IMR-90 (cell line): ENCODE results near the gene SLC26A5. TPM values are rescaled to one million over a fixed set of nuclear protein-coding genes. Genes with fewer than 3 reads are reported as not detected.

Experiments
- ATAC-seq: fragments of 200-7000 bp; cut with Tn5 transposase; 2 replicates; pipeline ENCODE4 v1.9.1; 2020; ENCODE audit warnings: low read depth, mild to moderate bottlenecking, moderate library complexity
- BruUV-seq: library from RNA; stranded (reverse); fragments of 400-500 nt; replicated peaks from 2 replicates; lab custom pipeline; 2021; lab: Mats Ljungman, UMichigan
- CTCF ChIA-PET: fragments of 300-600 bp; formaldehyde crosslinking; extraction: SDS; loops from one replicate; lab custom pipeline; 2021; ENCODE audit warnings: antibody characterized with exemption; lab: Yijun Ruan, JAX
- POLR2A ChIA-PET: fragments of 300-600 bp; sonication (Branson Sonifier 250); formaldehyde crosslinking; loops from one replicate; lab custom pipeline; 2022; ENCODE audit warnings: antibody characterized with exemption; ENCODE audit not compliant: unreplicated experiment; lab: Charles Lee
- DNase-seq: peaks from one replicate; pipeline ENCODE4 v3.0.0; 2013
- H2AFZ ChIP-seq: replicated peaks from 2 replicates; pipeline ENCODE3; 2013; ENCODE audit warnings: low read length, mild to moderate bottlenecking; ENCODE audit not compliant: poor library complexity
- H2AK5ac ChIP-seq: 2 replicates; pipeline ENCODE4 v1.6.1; 2013; ENCODE audit warnings: low read depth, low read length, inconsistent platforms
- H2AK9ac ChIP-seq: replicated peaks from 2 replicates; pipeline ENCODE3; 2013; ENCODE audit warnings: mild to moderate bottlenecking, low read depth, low read length, moderate library complexity; ENCODE audit not compliant: poor library complexity
- H2BK120ac ChIP-seq: 2 replicates; pipeline ENCODE4 v1.6.1; 2013; ENCODE audit warnings: low read depth, low read length, inconsistent platforms
- H2BK15ac ChIP-seq: 3 replicates; pipeline ENCODE4 v1.6.1; 2013; ENCODE audit warnings: low read depth, low read length, inconsistent platforms
- H2BK20ac ChIP-seq: 2 replicates; pipeline ENCODE4 v1.6.1; 2013; ENCODE audit warnings: low read depth, mild to moderate bottlenecking, inconsistent platforms, low read length, moderate library complexity
- H2BK5ac ChIP-seq: 2 replicates; pipeline ENCODE4 v1.6.1; 2013; ENCODE audit warnings: mild to moderate bottlenecking, low read depth, low read length, inconsistent platforms; ENCODE audit not compliant: poor library complexity, severe bottlenecking
- H3K14ac ChIP-seq: replicated peaks from 2 replicates; pipeline ENCODE4 v1.6.1; 2013; ENCODE audit warnings: low read depth, low read length, inconsistent platforms
- H3K18ac ChIP-seq: 2 replicates; pipeline ENCODE4 v1.6.1; 2013; ENCODE audit warnings: low read depth, low read length, control low read depth
- H3K23ac ChIP-seq: 2 replicates; pipeline ENCODE4 v1.6.1; 2013; ENCODE audit warnings: low read depth, low read length, inconsistent platforms
- H3K27ac ChIP-seq: 2 replicates; pipeline ENCODE4 v1.5.1; 2013; ENCODE audit warnings: mild to moderate bottlenecking, control low read depth, low read length; ENCODE audit not compliant: insufficient read depth
- H3K27me3 ChIP-seq: 2 replicates; pipeline ENCODE4 v1.6.1; 2013; ENCODE audit warnings: low read length; ENCODE audit not compliant: control insufficient read depth, insufficient read depth
- H3K36me3 ChIP-seq: 2 replicates; pipeline ENCODE4 v1.6.1; 2013; ENCODE audit warnings: low read length, mixed read lengths; ENCODE audit not compliant: control insufficient read depth, insufficient read depth
- H3K4ac ChIP-seq: 2 replicates; pipeline ENCODE4 v1.6.1; 2013; ENCODE audit warnings: low read depth, low read length, inconsistent platforms
- H3K4me1 ChIP-seq: 2 replicates; pipeline ENCODE4 v1.6.1; 2013; ENCODE audit warnings: low read length, mixed read lengths; ENCODE audit not compliant: control insufficient read depth, insufficient read depth
- H3K4me2 ChIP-seq: 2 replicates; pipeline ENCODE4 v1.6.1; 2013; ENCODE audit warnings: low read depth, mild to moderate bottlenecking, control low read depth, low read length, moderate library complexity
- H3K4me3 ChIP-seq: 2 replicates; pipeline ENCODE4 v1.5.1; 2013; ENCODE audit warnings: low read depth, mild to moderate bottlenecking, control low read depth, low read length, moderate library complexity; ENCODE audit not compliant: insufficient read depth
- H3K56ac ChIP-seq: 2 replicates; pipeline ENCODE4 v1.6.1; 2013; ENCODE audit warnings: low read length, inconsistent platforms; ENCODE audit not compliant: insufficient read depth; ENCODE audit errors: extremely low read depth
- H3K79me1 ChIP-seq, 2 experiments: 2 replicates each; pipeline ENCODE4 v1.6.1; 2013; ENCODE audit warnings: low read length in 2 of 2, inconsistent platforms in 1 of 2, low read depth in 1 of 2
- H3K9ac ChIP-seq: 2 replicates; pipeline ENCODE4 v1.6.1; 2013; ENCODE audit warnings: low read depth, low read length, control low read depth
- H3K9me1 ChIP-seq: 2 replicates; pipeline ENCODE4 v1.6.1; 2013; ENCODE audit warnings: low read length, inconsistent platforms; ENCODE audit not compliant: insufficient read depth
- H3K9me3 ChIP-seq: 2 replicates; pipeline ENCODE4 v1.6.1; 2013; ENCODE audit warnings: low read length; ENCODE audit not compliant: control insufficient read depth, insufficient read depth
- H4K20me1 ChIP-seq: 2 replicates; pipeline ENCODE4 v1.6.1; 2013; ENCODE audit warnings: low read length, inconsistent platforms; ENCODE audit not compliant: insufficient read depth
- H4K5ac ChIP-seq: 2 replicates; pipeline ENCODE4 v1.6.1; 2013; ENCODE audit warnings: mild to moderate bottlenecking, low read depth, low read length, control low read depth
- H4K8ac ChIP-seq, 2 experiments: 2 replicates each; pipeline ENCODE4 v1.6.1; 2013; ENCODE audit warnings: low read depth in 2 of 2, low read length in 2 of 2, control low read depth in 1 of 2, inconsistent platforms in 1 of 2
- H4K91ac ChIP-seq: 2 replicates; pipeline ENCODE4 v1.6.1; 2013; ENCODE audit warnings: low read depth, low read length, inconsistent platforms; ENCODE audit not compliant: insufficient read depth
- CEBPB ChIP-seq: IDR thresholded peaks from 2 replicates; pipeline ENCODE4 v1.6.1; 2012; ENCODE audit warnings: low read depth, low read length, improper control_type of control experiment
- CHD1 ChIP-seq: IDR thresholded peaks from 2 replicates; pipeline ENCODE4 v1.6.1; 2012; ENCODE audit warnings: low read depth, low read length, improper control_type of control experiment
- CTCF ChIP-seq: conservative IDR thresholded peaks from 2 replicates; pipeline ENCODE4 v1.5.1; 2012; ENCODE audit warnings: mild to moderate bottlenecking, low read depth, low read length, improper control_type of control experiment
- ELK1 ChIP-seq: fragments of 150-350 bp; IDR thresholded peaks from 2 replicates; pipeline ENCODE4 v1.6.1; 2016; ENCODE audit warnings: low read depth, mild to moderate bottlenecking, low read length, moderate library complexity, borderline replicate concordance
- FOS ChIP-seq: fragments of 150-350 bp; IDR thresholded peaks from 2 replicates; pipeline ENCODE4 v1.6.1; 2016; ENCODE audit warnings: low read depth, low read length
- MAFK ChIP-seq: IDR thresholded peaks from 2 replicates; pipeline ENCODE4 v1.6.1; 2012; ENCODE audit warnings: low read depth, low read length, improper control_type of control experiment
- NFE2L2 ChIP-seq: fragments of 150-350 bp; IDR thresholded peaks from 2 replicates; pipeline ENCODE4 v1.6.1; 2016; ENCODE audit warnings: low read depth, mild to moderate bottlenecking, low read length
- RAD21 ChIP-seq: IDR thresholded peaks from 2 replicates; pipeline ENCODE4 v1.6.1; 2012; ENCODE audit warnings: low read length, improper control_type of control experiment
- RCOR1 ChIP-seq: IDR thresholded peaks from 2 replicates; pipeline ENCODE4 v1.6.1; 2012; ENCODE audit warnings: mild to moderate bottlenecking, low read length, improper control_type of control experiment; ENCODE audit not compliant: insufficient replicate concordance
- RFX5 ChIP-seq: IDR thresholded peaks from 2 replicates; pipeline ENCODE4 v1.8.0; 2012; ENCODE audit warnings: low read depth, mild to moderate bottlenecking, low read length, moderate library complexity
- SMC3 ChIP-seq: fragments of 150-350 bp; IDR thresholded peaks from 2 replicates; pipeline ENCODE4 v1.6.1; 2016; ENCODE audit warnings: low read depth, mild to moderate bottlenecking, antibody characterized with exemption, low read length, moderate library complexity
- WGBS, 2 experiments: methylation state at CpG; one replicate each; pipeline versions ENCODE4 v1.1.5 to v1.1.7; 2013; ENCODE audit warnings: missing lambda C conversion rate in 2 of 2; ENCODE audit not compliant: insufficient read length in 1 of 2; ENCODE audit errors: extremely low coverage in 2 of 2; 5-methylcytosine and 5-hydroxymethylcytosine counted together
- dilution Hi-C: fragments of 300-500 bp; cut with HindIII; formaldehyde crosslinking; loops from one replicate; pipeline ENCODE4 v1.14.3; 2018; ENCODE audit warnings: low sequenced_read_pairs; ENCODE audit not compliant: unreplicated experiment
- in situ Hi-C: fragments of 300-500 bp; cut with MboI; formaldehyde crosslinking; loops from 3 replicates; pipeline ENCODE4 v1.14.3; 2019; ENCODE audit warnings: low sequenced_read_pairs, inconsistent platforms, mixed read lengths
- intact Hi-C: fragments of 100-400 bp; cut with micrococcal nuclease; formaldehyde crosslinking; loops from 2 replicates; pipeline ENCODE4 v1.10.0; 2022
- polyA plus RNA-seq, 3 experiments: library from polyadenylated mRNA; depleted of rRNA; stranded (reverse); fragments of >200 nt; gene quantifications; 2 replicates each; pipeline ENCODE4 v1.2.3, GENCODE V29; 2012; ENCODE audit warnings: low replicate concordance in 1 of 3
- total RNA-seq: library from RNA; depleted of rRNA; stranded (reverse); fragments of >200 nt; gene quantifications from 2 replicates; pipeline ENCODE4 v1.2.3, GENCODE V29; 2012

SLC26A5 gene
- total and polyA plus RNA-seq, 2 of the 4 experiments (the other 2 are of a cell fraction): not detected

- no peaks in the 10 kb centered on the region for H3K9me3 ChIP-seq
- BruUV-seq: no TSS peak
Observed at GRCh38 chr7:103466814-103467213, 20.8 kb upstream of the SLC26A5 start.

More at GRCh38 chr7:103466814-103467213, 20.8 kb upstream of the SLC26A5 start:
- H3K4me1 ChIP-seq: no peaks in the 10 kb centered on the region
- H2BK120ac ChIP-seq: no peak overlapping the region
- no peak overlapping the region for H2BK20ac ChIP-seq
- H3K36me3 ChIP-seq: no peaks in the 10 kb centered on the region
- H4K8ac ChIP-seq: no peak overlapping the region
- no peaks in the 10 kb centered on the region for H3K79me1 ChIP-seq
- H2AFZ ChIP-seq: no peak overlapping the region
- in situ Hi-C loops: no loop called here
- ATAC-seq (no peak), DNase-seq (no peak)
- ChIA-PET POLR2A (interaction anchor here (0.5 kb wide), 1 partner anchor 48 kb away, joined by 4 read pairs; no protein-coding TSS in a partner anchor), CTCF (interaction anchor here (0.6 to 1.1 kb wide), 2 partner anchors 13 to 20 kb away, joined by 4 read pairs; no protein-coding TSS in a partner anchor)
- intact Hi-C loops: no loop called here
- no peak overlapping the region for H3K56ac ChIP-seq
- no peak overlapping the region for H4K5ac ChIP-seq
- H3K27me3 ChIP-seq: no peaks in the 10 kb centered on the region; the same call in 1 of the 2 replicates
- WGBS, 2 experiments: no CpG with 5 or more reads among the region's 3 CpGs
- H3K18ac ChIP-seq: no peak overlapping the region
- no peak overlapping the region for H3K4me3 ChIP-seq
- H3K9me1 ChIP-seq: no peaks in the 10 kb centered on the region
- no peak overlapping the region for H3K27ac ChIP-seq
- dilution Hi-C loops: no loop called here
- H2BK15ac ChIP-seq: no peak overlapping the region
- no peak overlapping the region for H3K4ac ChIP-seq
- H3K14ac ChIP-seq: no peak overlapping the region
- H4K20me1 ChIP-seq: no peaks in the 10 kb centered on the region
- H4K91ac ChIP-seq: no peak overlapping the region
- no peak overlapping the region for H2AK5ac ChIP-seq
- no peak overlapping the region for H2AK9ac ChIP-seq
- H3K23ac ChIP-seq: no peak overlapping the region
- H3K4me2 ChIP-seq: no peak overlapping the region
- TF ChIP-seq CEBPB (no peak), RCOR1 (no peak), NFE2L2 (no peak), RAD21 (no peak), SMC3 (no peak), MAFK (no peak), RFX5 (no peak), CHD1 (no peak), CTCF (no peak), FOS (no peak), ELK1 (no peak)
- H3K9ac ChIP-seq: no peak overlapping the region
- H2BK5ac ChIP-seq: no peak overlapping the region
